ENCODE data around the gene TMC5.
"Not testable (repeated sequence)": the region's sequence is repeated elsewhere in the genome, so short reads cannot be mapped to it uniquely, and the experiment has no call there.

The TMC5 gene

GRCh38 chr16:19532601-19533000, 114.9 kb downstream of the TMC5 start:
- DNase-seq (ENCODE audit: low read depth in 2 of 3, low spot score in 2 of 3): no peak

DNA sequence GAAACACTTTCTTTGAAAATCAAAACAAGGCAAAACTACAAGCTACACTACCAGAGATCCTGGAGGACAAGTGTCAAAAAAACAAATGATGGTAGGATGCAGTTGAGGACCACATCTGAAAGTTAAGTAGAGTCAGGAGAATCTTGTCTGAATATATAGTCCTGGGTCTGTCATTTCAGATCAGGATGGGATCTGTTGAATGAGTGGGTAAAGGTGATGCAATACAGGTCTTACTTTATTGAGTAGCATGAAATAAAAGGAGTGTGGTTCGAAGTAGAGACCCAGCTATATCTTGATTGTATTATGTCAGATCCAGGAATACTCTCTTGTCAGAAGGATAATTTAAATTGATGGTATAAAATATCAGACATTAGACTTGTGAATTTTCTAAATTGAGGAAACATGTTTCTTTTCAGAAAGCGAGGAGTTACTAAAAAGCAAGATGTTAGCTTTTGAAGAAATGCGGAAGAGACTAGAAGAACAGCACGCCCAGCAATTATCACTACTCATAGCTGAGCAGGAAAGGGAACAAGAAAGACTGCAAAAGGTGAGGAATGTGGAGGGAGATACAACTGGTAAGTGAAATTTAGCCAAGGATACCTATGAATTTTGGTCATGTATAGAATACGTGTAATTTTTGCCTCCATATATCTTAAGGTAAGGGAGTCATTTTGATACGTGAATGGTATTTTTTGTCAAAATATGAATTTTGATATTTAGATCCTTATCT, 122.7 kb downstream of the TMC5 start:
- DNase-seq (ENCODE audit: low read depth in 2 of 3, low spot score in 2 of 3): no peak

- no peak for DNase-seq (ENCODE audit: low read depth in 2 of 3, low spot score in 2 of 3)
Observed at GRCh38 chr16:19542138-19542821, 124.6 kb downstream of the TMC5 start.

GRCh38 chr16:19543278-19543996, 125.8 kb downstream of the TMC5 start:
- not testable (repeated sequence) for DNase-seq (ENCODE audit: low read depth in 2 of 3, low spot score in 2 of 3)

DNA sequence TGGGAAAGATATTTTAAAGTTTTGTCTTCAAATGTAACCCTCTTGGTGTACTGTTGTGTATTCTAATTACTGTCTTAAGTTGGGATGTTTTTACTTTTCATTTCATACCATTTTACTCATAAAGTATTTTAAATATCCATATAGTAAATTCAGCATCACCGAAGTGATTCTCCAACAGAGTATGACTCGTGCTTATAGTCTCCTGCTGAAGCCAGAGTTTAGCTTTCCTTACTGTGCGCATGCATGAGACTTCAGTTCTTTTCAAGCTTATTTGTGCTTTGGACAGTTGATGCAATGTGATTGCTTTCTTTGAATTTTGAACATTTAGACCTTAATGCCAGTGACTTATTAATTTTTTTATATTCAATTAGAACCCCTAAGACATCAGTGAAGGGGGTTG, 130.5 kb downstream of the TMC5 start:
- DNase-seq (ENCODE audit: low read depth in 2 of 3, low spot score in 2 of 3): no peak

Data from activated CD8-positive, alpha-beta memory T cell treated with anti-CD3 and anti-CD28 coated beads for 48 hours (primary cell).